Activated naive CD4-positive, alpha-beta T cell treated with anti-CD3 and anti-CD28 coated beads, Interleukin-2, amount 50 U/mL, for 72 hours (primary cell): ENCODE results near the gene AAK1. TPM values are rescaled to one million over a fixed set of nuclear protein-coding genes. Genes with fewer than 3 reads are reported as not detected.
A peak's percentile ranks its signal among the peaks of the same experiment; 100 is the strongest.
"Not testable (repeated sequence)": the region's sequence is repeated elsewhere in the genome, so short reads cannot be mapped to it uniquely, and the experiment has no call there.

ENCODE experiments used
- ATAC-seq, 2 donors: fragments of 150-1000 bp; cut with Tn5 transposase; 2 replicates each; pipeline ENCODE4 v1.10.0; 2021; ENCODE audit warnings: mild to moderate bottlenecking in 2 of 2, moderate library complexity in 2 of 2
- DNase-seq, 2 donors: peaks; one replicate each; pipeline ENCODE4 v3.0.0; 2021 to 2022; ENCODE audit warnings: low spot score in 2 of 2
- H3K27ac Mint-ChIP-seq, 2 donors: one replicate each; pipeline ENCODE4 v1.8.0; 2022; ENCODE audit warnings: mild to moderate bottlenecking in 2 of 2, mixed read lengths in 2 of 2
- H3K36me3 Mint-ChIP-seq, 2 donors: one replicate each; pipeline ENCODE4 v1.8.0; 2022; ENCODE audit warnings: mixed read lengths in 2 of 2
- H3K9me3 Mint-ChIP-seq, 2 donors: one replicate each; pipeline ENCODE4 v1.8.0; 2022; ENCODE audit warnings: mixed read lengths in 2 of 2
- total RNA-seq, 2 donors: library from RNA; stranded (reverse); gene quantifications; one replicate each; pipeline ENCODE4 v1.2.3, GENCODE V29; 2022

The AAK1 gene
- total RNA-seq, 2 donors from 2014 or later: 129 to 137 TPM

DNA sequence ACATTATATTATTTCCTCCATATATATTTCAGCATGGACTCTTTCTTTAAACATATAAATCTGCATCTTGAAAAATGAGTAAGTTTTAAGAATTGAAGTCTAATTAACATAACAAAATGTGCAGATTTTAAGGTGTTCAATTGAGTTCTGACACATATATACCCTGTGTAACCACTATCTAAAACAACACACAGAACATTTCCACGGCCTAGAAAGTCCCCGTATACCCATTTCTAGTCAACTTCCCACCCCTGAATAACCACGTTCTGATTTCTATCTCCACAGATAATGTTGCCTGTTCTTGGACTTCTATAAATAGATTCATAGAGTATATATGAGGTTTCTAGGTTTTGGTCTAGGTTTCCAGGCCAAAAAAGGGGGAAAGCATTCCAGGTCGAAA is 87.5 kb downstream of the AAK1 start:
- no peak for ATAC-seq
- Mint-ChIP-seq H3K9me3 (no peaks in the 10 kb centered on the region), H3K36me3 (peaks cover 0 to 12% of the 10 kb centered on the region in 2 donors), H3K27ac (peak overlapping the region in 1 of 2 donors; percentile 44)
- no peak for DNase-seq

DNA sequence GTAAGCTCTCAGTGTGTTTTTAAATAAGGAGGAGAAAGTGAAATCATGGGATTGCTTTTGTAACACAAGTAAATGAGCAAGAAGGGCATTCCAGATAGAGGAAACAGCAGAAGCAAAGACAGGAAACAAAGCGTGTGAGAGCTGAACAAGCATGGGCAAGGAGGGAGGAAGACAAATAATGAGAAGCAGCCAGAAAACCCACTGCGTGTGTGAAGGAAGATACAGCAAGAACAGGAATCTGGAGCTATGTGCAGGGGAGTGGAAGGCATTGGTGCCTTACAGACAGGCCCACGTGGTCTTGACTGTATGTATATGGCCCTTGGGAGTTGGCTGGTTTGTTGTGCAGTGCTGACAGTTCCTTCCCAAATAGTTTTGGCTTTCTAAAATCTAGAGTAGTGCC is 88.6 kb downstream of the AAK1 start:
- Mint-ChIP-seq H3K9me3 (no peaks in the 10 kb centered on the region), H3K36me3 (peaks cover 0 to 12% of the 10 kb centered on the region in 2 donors), H3K27ac (peak overlapping the region; percentile 13 to 39)
- ATAC-seq (peak in 1 of 2 donors; percentile 16), DNase-seq (no peak)

DNA sequence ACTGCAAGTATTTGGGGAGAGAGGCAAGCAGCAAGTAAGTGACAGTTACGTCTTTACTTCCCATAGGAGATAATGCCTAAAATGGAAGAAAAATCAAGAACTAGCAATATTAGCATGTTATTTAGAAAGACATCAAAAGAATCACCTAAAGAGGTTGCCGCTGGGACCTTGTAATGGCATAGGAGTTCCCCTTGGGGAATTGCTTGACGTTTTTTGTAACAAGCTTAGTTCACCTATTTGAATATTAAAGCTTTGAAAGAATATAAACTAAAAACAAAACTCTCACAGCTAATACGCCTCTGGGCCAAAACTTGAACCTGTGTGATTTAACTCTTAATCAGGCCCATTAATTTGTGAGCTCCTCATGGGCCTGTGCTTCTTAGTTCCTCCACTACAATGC is 89.0 kb downstream of the AAK1 start:
- DNase-seq (no peak), ATAC-seq (no peak)
- Mint-ChIP-seq H3K36me3 (peaks cover 0 to 12% of the 10 kb centered on the region in 2 donors), H3K9me3 (no peaks in the 10 kb centered on the region), H3K27ac (peak overlapping the region; percentile 13 to 39)

DNA sequence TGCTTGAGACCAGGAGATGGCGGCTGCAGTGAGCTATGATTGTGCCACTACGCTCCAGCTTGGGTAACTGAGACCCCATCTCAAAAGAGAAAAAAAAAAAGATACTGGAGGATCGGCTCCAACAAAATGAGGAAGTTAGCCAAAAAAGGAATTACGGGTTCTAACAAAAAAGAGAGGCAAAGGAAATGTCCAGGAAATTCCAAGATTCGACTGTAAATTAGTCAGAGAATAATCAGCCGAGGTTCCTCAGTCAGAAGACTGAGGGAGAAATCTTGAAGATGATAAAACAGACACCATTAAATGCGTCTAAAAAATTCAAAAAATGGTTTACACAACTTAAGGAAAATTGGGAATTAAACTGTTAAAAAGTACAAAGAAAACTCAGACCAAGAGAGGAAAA is 89.5 kb downstream of the AAK1 start:
- H3K36me3 Mint-ChIP-seq: peaks cover 0 to 12% of the 10 kb centered on the region in 2 donors
- H3K27ac Mint-ChIP-seq: no peak overlapping the region
- DNase-seq: no peak
- ATAC-seq: no peak
- H3K9me3 Mint-ChIP-seq: no peaks in the 10 kb centered on the region

DNA sequence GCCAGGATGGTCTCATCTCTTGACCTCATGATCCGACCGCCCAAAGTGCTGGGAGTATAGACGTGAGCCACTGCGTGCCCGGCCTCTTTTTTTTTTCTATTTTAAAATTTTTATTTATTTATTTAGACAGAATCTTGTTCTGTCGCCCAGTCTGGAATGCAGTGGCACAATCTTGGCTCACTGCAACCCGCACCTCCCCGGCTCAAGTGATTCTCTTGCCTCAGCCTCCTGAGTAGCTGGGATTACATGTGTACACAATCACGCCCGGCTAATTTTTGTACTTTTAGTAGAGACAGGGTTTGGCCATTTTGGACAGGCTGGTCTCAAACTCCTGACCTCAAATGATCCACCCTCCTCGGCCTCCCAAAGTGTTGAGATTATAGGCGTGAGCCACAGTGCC is 93.0 kb downstream of the AAK1 start:
- H3K36me3 Mint-ChIP-seq: peaks cover 0 to 34% of the 10 kb centered on the region in 2 donors
- not testable (repeated sequence) for H3K9me3 Mint-ChIP-seq, H3K27ac Mint-ChIP-seq, ATAC-seq, DNase-seq

DNA sequence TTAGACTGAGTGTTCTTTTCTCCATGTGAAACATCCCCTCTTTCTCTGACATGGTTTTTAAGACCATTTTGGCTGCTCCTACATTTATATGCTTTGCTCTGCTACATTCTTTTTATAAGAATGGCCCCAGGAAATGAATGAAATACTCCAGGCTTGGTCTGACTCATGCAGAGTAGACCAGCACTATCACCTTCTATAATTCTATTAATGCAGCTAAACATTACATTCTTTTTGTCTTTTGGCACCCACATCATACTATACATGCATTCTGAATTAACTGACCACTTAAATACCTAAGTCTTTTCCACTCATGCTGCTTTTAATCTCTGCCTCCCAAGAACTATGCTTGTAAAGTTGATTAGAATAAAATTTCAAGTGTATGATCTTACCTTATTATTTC is 94.1 kb downstream of the AAK1 start:
- ATAC-seq (no peak), DNase-seq (no peak)
- Mint-ChIP-seq H3K27ac (no peak overlapping the region), H3K9me3 (no peaks in the 10 kb centered on the region), H3K36me3 (peaks cover 0 to 35% of the 10 kb centered on the region in 2 donors)

DNA sequence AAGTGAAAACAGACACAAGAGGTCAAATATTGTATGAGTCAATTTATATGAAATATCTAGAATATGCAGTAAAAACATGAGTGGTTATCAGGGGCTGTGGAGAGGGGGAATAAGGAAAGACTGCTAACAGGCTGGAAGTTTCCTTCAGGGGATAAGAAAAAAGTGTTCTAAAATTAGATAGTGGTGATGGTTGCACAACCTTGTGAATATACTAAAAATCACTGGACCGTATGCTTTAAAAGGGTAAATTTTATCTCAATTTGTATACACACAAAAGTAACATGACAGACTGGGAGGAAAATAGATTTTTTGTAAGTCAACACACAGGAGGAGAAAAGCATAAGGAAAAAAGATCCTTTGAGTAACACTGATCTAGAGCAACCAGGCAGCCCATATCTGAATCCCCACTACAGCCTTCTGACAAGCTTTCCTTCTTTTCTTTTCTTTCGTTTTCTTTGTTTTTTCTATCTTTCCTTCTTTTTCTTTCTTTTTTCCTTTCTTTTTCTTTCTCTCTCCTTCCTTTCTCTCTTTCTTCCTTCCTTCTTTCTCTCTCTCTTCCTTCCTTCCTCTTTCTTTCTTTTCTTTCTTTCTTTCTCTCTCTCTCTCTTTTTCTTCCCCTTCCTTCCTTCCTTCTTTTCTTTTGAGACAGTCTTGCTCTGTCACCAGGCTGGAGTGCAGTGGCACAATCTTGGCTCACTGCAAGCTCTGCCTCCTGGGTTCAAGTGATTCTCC is 95.4 kb downstream of the AAK1 start:
- H3K36me3 Mint-ChIP-seq: peaks cover 0 to 30% of the 10 kb centered on the region in 2 donors
- no peak for DNase-seq
- ATAC-seq: no peak
- H3K27ac Mint-ChIP-seq: peak overlapping the region in 1 of 2 donors; percentile 7
- no peaks in the 10 kb centered on the region for H3K9me3 Mint-ChIP-seq

DNA sequence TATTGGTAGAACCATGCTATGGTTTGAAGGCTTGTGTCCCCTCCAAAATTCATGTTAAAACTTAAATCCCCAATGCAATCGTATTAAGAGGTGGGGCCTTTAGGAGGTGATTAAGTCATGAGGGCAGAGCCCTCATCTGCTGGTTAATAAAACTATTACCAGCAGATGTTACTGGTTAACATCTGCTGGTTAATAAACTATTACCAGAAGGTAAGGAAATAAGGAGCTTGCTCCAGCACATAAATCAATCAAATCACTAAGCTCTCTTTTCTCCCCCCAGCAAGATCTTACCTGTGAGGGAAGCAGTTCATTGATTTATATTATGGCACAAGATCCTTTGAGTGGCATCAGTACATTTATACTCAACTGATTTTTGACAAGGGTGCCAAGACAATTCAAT is 96.9 kb downstream of the AAK1 start:
- ATAC-seq (no peak), DNase-seq (no peak)
- peaks cover 0 to 23% of the 10 kb centered on the region in 2 donors for H3K36me3 Mint-ChIP-seq
- H3K9me3 Mint-ChIP-seq: no peaks in the 10 kb centered on the region
- no peak overlapping the region for H3K27ac Mint-ChIP-seq

DNA sequence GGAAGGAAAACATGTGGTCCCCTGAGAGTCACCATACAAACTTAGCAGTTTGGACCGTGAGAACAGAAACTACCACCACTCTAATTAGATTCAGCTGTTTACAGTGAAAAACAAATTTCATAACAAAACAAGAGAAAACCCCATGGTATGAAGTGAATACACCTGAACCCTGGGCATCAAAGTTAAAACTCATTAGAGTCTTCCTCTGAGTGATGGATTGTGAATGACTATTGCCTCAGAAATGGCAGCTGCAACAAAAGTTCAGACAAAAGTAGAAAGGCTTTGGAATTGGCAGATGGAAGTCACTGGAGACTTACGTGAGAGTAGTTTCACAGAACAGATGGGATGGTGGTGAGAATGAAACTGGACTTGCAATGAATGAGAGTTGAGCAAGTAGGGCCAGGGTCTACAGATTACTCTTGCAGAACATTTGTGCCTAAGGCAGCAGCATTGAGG is 98.0 kb downstream of the AAK1 start:
- no peaks in the 10 kb centered on the region for H3K9me3 Mint-ChIP-seq
- H3K36me3 Mint-ChIP-seq: peaks cover 0 to 23% of the 10 kb centered on the region in 2 donors
- ATAC-seq: peak in 1 of 2 donors; percentile 34
- H3K27ac Mint-ChIP-seq: no peak overlapping the region
- DNase-seq: no peak

DNA sequence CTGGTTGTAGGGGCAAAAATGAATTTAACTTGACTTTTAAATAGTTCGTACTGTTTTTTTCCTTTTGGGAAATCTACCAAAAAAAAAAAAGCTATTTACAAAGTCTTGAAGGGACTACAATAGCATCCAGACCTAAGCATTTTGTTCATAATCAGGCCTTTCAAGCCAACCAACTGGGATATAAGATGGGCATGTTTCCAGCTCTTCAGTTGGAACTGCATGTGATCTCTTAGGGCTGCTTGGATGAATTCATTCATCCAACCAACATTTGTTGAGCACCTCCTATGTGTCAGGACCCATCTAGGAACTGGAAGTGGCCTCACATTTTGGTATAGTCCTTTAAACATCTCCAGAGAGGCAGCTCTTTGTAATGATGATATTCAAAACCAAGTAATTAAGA is 98.6 kb downstream of the AAK1 start:
- Mint-ChIP-seq H3K36me3 (peaks cover 0 to 23% of the 10 kb centered on the region in 2 donors), H3K9me3 (no peaks in the 10 kb centered on the region), H3K27ac (no peak overlapping the region)
- no peak for DNase-seq
- ATAC-seq: no peak

DNA sequence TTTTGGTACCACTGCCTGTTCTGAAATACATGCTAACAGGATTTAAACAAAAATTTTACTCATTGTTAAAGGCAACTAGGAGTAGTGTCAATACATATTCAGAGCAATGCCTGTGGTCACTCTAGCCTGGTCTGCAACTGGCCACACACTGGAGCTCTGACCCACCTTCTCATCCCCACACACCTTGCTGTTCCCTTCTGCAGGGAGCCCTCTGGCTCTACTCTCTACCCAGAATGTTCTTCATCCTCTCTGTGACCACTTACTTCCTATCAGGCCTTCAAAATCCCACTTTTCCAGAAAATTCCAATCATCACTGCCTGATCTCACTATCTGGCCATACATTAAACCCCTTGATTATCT is 104.0 kb downstream of the AAK1 start:
- ATAC-seq (no peak), DNase-seq (no peak)
- Mint-ChIP-seq H3K36me3 (peaks cover 16 to 34% of the 10 kb centered on the region in 2 donors), H3K27ac (peak overlapping the region in 1 of 2 donors; percentile 69), H3K9me3 (peaks cover 0 to 10% of the 10 kb centered on the region in 2 donors)

DNA sequence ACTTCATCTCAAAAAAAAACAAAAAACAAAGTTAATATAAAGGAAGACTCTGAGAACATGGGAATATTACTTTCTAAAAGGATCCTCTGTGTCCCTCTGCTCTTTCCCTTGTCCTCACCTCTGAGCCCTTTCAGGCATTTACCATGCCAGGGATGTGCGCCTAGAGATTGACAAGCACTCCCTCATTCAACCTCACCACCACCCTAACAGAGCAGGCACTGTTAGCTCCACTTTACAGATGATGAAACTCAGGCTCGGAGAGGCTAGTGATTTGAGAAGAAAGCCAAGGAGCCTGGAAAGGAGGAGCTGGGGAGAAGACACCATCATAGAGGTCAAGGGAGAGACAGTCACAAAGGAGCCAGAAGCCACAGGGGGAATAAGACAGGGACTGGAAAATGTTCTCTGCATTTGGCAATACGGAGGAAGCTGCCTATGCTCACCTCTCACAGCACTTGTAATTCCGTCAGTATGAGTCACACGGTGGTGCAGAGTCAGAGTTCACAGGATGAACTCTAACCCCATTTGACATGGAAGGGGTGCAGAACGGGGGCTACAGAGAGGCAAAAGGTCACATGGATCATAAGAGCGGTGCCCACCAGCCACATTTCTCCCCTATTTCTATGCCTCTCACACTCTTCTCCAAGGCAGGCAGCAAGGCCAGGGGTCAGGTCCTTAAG is 104.5 kb downstream of the AAK1 start:
- H3K27ac Mint-ChIP-seq: peak overlapping the region; percentile 39 to 69
- DNase-seq: no peak
- no peak for ATAC-seq
- peaks cover 0 to 10% of the 10 kb centered on the region in 2 donors for H3K9me3 Mint-ChIP-seq
- H3K36me3 Mint-ChIP-seq: peaks cover 21 to 40% of the 10 kb centered on the region in 2 donors

DNA sequence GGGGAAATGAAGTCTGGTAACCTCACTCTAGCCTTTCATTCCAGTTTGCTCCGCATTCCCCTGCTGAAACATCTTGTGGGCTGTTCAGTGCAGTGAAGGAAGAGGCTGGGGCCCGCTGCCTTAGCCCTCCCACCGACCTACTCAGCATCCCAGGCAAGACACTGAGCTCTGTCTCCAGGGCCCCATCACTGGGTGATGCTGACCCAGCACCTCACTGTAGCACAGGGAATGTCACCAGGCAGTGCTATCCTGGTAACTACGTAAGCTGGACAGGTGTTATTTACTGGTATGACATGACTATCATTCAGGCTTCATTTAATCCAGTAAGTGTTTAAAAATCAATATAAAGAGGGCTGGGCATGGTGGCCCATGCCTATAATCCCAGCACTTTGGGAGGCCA is 105.3 kb downstream of the AAK1 start:
- peak overlapping the region in 1 of 2 donors; percentile 39 for H3K27ac Mint-ChIP-seq
- H3K9me3 Mint-ChIP-seq: peaks cover 0 to 10% of the 10 kb centered on the region in 2 donors
- peaks cover 27 to 47% of the 10 kb centered on the region in 2 donors for H3K36me3 Mint-ChIP-seq
- ATAC-seq: no peak
- no peak for DNase-seq

DNA sequence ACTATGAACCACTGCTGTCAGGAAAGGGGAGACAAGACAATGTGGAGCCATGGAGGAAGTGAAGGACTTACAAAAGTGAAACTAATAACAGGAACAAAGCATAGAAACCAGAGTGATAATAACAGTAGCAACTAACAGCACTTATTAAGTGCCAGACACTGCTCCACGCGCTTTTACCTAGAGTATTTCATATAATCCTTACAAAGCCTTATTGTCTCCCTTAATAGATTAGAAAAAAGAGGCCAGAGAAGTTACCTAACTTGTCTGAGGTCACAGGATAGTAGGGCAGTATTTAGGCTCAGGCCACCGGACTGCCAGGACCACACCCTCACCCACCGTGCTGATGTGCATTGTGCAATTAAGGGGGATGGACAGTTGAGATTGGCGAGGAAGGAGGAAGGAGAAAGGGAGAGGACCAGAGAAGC is 107.7 kb downstream of the AAK1 start:
- Mint-ChIP-seq H3K9me3 (peaks cover 0 to 10% of the 10 kb centered on the region in 2 donors), H3K36me3 (peaks cover 27 to 47% of the 10 kb centered on the region in 2 donors), H3K27ac (peak overlapping the region; percentile 66 to 73)
- DNase-seq (no peak), ATAC-seq (no peak)

DNA sequence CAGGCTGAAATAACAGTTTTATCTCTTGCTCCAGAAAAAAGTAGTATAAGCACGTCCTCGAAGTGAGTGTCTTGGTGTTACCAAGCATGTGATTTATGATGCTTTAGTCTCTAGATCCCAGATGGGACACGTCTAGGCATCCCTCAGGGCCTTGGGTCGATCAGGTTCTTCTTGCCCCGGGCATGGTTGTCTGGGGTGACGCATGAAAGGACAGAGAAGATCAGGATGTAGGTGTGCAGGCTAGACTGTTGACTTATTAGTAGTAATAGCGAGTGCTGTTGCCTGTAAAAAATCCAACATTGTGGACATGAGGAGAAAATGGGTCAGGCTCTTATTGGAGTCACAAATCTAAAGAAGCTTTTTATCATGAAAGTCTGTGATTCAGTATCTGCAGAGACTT is 112.4 kb downstream of the AAK1 start:
- Mint-ChIP-seq H3K36me3 (peaks cover 27 to 29% of the 10 kb centered on the region in 2 donors), H3K27ac (peak overlapping the region in 1 of 2 donors; percentile 13), H3K9me3 (peaks cover 0 to 10% of the 10 kb centered on the region in 2 donors)
- DNase-seq (no peak), ATAC-seq (no peak)

DNA sequence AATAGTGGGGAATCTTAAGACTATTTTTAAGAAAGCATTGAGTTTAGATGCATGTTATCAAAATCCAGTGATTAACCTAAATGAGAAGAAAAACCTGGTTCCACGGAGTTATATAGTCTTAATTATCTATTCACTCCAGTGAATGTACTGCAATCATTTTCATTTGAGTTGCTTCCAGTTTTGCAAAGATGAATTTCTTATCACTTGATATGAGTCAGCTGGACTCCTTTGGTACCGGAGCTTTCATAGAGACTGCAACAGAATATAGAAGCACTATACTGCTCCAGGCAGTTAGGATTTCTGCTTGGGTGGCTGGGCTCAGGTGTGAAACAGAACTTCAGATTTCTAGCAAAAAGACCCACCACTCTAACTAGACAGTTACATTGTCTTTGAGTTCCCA is 114.1 kb downstream of the AAK1 start:
- peaks cover 10 to 18% of the 10 kb centered on the region in 2 donors for H3K36me3 Mint-ChIP-seq
- no peak overlapping the region for H3K27ac Mint-ChIP-seq
- DNase-seq: no peak
- no peak for ATAC-seq
- H3K9me3 Mint-ChIP-seq: no peaks in the 10 kb centered on the region

DNA sequence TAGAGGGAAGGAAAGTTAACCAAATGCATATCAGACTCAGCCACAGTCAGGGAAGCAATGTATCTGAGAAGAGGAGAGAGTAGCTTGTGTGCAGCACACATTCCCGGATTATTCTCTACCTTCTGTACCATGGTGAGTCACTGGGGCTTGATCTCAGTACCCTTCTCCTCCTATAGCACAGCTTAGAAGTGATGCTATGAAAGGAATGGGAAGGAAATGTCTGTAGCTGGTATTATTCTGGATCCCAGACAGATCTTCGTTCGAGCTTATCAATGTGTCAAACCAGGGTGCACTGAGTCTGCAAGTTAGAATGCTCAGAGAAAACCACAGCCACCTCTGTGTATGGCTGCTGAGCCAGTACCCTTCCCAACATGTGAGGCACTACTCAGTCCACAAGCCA is 118.3 kb downstream of the AAK1 start:
- H3K9me3 Mint-ChIP-seq: no peaks in the 10 kb centered on the region
- ATAC-seq (no peak), DNase-seq (no peak)
- peaks cover 10 to 31% of the 10 kb centered on the region in 2 donors for H3K36me3 Mint-ChIP-seq
- peak overlapping the region in 1 of 2 donors; percentile 61 for H3K27ac Mint-ChIP-seq
